ENCODE results near the gene PEAK1.

DNA sequence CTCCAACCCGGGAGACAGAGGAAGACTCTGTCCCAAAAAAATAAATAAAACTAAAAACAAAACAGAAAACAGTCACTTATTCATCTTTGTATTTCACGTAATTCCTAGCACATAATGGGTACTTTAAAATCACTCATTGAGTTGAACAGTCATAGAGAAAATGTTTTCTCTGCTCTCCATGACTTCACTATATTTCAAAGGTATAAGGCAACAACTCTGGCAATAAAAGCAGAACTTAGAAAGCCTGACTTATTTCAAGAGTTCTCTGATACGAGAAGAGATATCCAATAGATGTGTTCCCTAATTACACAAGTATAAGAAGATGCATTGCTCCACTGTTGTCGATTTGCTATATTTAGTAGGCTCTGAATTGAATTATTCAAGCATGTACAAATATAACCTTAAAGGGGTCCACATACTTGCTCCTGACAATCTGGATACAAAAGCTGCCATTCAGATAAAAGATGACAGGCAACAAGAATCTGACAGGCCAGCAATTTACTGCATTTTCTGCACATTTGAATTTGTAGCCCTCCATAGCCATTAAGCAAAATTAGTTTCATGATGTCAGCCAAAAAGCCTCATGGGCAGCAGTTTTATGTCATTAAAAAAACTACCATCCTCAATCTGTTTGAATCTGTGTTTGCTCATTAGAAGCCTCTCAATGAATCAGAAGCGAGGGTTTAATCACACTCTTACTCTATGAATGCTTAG, 47.9 kb downstream of the PEAK1 start:
- TF ChIP-seq, protein P1, sequence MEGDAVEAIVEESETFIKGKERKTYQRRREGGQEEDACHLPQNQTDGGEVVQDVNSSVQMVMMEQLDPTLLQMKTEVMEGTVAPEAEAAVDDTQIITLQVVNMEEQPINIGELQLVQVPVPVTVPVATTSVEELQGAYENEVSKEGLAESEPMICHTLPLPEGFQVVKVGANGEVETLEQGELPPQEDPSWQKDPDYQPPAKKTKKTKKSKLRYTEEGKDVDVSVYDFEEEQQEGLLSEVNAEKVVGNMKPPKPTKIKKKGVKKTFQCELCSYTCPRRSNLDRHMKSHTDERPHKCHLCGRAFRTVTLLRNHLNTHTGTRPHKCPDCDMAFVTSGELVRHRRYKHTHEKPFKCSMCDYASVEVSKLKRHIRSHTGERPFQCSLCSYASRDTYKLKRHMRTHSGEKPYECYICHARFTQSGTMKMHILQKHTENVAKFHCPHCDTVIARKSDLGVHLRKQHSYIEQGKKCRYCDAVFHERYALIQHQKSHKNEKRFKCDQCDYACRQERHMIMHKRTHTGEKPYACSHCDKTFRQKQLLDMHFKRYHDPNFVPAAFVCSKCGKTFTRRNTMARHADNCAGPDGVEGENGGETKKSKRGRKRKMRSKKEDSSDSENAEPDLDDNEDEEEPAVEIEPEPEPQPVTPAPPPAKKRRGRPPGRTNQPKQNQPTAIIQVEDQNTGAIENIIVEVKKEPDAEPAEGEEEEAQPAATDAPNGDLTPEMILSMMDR (IDR thresholded peaks at IDR 0.05): no peak
- TF ChIP-seq POLR2AphosphoS5 (IDR thresholded peaks at IDR 0.05; ENCODE audit: low read depth, low read length) (no peak), SIN3A (IDR thresholded peaks at IDR 0.05; ENCODE audit: borderline replicate concordance, insufficient read depth, low read depth, low read length) (no peak), TCF7L2 (IDR thresholded peaks at IDR 0.05; ENCODE audit: low read depth, low read length) (no peak)
- TF ChIP-seq, protein P2, sequence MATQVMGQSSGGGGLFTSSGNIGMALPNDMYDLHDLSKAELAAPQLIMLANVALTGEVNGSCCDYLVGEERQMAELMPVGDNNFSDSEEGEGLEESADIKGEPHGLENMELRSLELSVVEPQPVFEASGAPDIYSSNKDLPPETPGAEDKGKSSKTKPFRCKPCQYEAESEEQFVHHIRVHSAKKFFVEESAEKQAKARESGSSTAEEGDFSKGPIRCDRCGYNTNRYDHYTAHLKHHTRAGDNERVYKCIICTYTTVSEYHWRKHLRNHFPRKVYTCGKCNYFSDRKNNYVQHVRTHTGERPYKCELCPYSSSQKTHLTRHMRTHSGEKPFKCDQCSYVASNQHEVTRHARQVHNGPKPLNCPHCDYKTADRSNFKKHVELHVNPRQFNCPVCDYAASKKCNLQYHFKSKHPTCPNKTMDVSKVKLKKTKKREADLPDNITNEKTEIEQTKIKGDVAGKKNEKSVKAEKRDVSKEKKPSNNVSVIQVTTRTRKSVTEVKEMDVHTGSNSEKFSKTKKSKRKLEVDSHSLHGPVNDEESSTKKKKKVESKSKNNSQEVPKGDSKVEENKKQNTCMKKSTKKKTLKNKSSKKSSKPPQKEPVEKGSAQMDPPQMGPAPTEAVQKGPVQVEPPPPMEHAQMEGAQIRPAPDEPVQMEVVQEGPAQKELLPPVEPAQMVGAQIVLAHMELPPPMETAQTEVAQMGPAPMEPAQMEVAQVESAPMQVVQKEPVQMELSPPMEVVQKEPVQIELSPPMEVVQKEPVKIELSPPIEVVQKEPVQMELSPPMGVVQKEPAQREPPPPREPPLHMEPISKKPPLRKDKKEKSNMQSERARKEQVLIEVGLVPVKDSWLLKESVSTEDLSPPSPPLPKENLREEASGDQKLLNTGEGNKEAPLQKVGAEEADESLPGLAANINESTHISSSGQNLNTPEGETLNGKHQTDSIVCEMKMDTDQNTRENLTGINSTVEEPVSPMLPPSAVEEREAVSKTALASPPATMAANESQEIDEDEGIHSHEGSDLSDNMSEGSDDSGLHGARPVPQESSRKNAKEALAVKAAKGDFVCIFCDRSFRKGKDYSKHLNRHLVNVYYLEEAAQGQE (IDR thresholded peaks at IDR 0.05; ENCODE audit: insufficient read depth in 1 of 2, low read depth in 2 of 2, low read length in 1 of 2): no peak
